Endometrial microvascular endothelial cells (primary cell): ENCODE results near the gene FTL. TPM values are rescaled to one million over a fixed set of nuclear protein-coding genes. Genes with fewer than 3 reads are reported as not detected.

Experiments
- in situ Hi-C: cut with HindIII; loops from 2 replicates; pipeline ENCODE4 v1.10.0; 2017; ENCODE audit warnings: low sequenced_read_pairs, low pct_unique_long_range_greater_than_20kb; ENCODE audit errors: inconsistent ontology term
- total RNA-seq: library from RNA; depleted of rRNA; stranded (reverse); fragments of >200 nt; gene quantifications from one replicate; pipeline ENCODE4 v1.2.3, GENCODE V29; 2015; ENCODE audit errors: inconsistent ontology term

FTL gene
- total RNA-seq, 1 donor from 2014 or later: 3,048 TPM

DNA sequence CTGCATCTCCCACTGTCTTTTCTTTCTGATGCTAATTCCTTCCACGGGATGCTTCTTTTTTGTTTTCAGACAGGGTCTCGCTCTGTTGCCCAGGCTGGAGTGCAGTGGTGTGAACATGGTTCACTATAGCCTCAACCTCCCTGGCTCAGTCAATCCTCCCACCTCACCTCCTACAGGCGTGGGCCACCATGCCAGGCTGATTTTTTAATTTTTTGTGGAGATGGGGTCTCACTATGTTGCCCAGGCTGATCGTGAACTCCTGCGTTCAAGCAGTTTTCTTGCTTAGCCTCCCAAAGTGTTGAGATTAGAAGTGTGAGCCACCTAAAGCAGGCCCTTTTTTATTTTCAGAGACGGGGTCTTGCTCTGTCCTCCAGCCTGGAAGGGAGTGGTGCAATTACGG lies 23.2 kb downstream of the FTL start:
- in situ Hi-C loops: no loop called here

DNA sequence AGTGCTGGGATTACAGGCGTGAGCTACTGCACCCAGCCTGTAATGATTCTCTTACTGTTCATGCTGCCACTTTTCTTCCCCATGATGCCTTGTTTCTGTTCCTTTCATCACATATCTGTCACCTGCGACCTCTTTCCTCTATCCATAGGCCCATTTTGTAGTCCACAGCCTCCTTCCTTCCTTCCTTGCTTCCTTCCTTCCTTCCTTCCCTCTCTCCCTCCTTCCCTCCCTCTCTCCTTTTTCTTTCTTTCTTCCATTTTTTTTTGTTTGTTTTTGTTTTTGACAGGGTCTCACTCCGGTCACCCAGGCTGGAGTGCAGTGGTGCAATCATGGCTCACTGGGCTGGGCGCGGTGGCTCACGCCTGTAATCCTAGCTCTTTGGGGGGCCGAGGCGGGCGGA lies 23.8 kb downstream of the FTL start:
- in situ Hi-C loops: no loop called here

DNA sequence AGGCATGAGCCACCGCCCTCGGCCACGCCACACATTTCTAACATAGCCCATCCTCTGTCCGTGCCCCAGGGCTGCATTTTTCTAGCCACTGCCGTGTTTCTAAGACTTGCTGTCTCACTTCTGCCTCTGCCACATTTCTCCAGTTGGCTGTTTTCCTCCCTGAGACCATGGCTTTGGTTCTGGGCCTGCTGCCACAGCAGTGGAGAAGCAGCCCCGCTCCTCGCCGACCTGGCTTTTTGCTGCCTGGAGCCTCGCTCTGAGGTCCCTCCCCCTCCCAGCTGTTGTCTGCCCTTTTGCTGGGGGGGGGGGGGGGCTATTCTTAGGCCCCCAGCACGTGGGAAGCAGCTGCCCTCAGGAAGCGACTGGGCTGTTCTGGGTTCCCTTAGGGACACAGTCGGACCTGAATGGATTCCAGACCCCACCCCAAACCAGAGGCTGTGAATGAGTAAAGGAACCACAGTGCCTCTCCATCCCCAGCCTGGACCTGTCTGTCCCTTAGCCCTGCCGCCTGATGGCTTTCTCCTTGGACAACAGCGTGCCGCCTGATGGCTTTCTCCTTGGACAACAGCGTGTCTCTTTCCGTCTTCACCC lies 24.7 kb downstream of the FTL start:
- in situ Hi-C loops: loop anchor here (10.0 kb wide), 1 partner anchor 195 kb away; no protein-coding TSS in a partner anchor

DNA sequence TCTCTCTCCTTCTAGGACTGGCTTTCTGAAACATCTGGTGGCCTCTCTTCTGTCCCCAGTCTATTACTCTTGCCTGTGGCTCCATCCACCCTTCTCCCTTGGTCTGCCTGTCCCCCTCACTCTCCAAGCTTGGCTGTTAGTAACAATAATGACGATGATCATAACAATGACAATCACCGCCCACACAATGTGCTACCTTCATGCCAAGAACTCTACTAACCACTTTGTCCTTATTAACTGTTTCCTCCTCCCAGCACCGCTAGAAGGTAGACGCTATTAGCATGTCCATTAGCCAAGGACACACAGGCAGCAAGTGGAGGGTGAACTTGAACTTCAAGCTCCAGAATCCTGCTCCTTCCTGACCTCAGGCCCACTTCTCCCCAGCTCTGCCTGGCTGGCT lies 25.3 kb downstream of the FTL start:
- in situ Hi-C loops: loop anchor here (10.0 kb wide), 1 partner anchor 196 kb away; no protein-coding TSS in a partner anchor

DNA sequence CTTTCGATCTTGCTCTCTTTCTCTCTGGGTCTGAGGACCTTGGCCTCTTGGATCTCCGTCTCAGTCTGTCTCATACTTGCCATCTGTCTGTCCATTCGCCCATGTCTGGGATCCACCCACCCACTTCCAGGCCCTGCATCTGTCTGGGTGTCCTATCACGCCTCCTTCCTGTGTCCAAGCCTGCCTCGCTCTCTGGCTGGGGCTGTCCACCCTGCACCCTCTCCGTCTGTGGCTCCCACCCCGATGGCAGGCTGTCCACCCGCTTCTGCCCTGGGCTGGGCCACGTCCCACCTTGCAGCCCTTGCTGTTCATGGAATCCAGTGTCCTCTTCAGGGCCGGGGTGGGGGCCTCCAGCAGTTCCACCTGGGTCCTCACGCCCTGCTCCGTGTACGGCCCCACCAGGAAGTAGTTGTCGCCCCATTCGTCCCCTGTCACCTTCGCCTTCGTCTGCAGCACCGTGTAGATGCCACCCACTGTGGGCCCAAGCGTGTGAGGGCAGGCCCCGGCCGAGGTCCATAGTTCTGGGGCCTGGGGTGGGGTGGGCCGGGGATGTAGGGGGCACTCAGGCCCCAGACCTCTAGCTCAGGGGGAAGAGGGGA lies 26.0 kb downstream of the FTL start:
- in situ Hi-C loops: loop anchor here (10.0 kb wide), 1 partner anchor 196 kb away; no protein-coding TSS in a partner anchor

GRCh38 chr19:48991873-48992580 lies 26.9 kb downstream of the FTL start:
- in situ Hi-C loops: loop anchor here (10.0 kb wide), 1 partner anchor 197 kb away; no protein-coding TSS in a partner anchor

GRCh38 chr19:48992581-48993174 lies 27.6 kb downstream of the FTL start:
- in situ Hi-C loops: loop anchor here (10.0 kb wide), 1 partner anchor 198 kb away; no protein-coding TSS in a partner anchor

GRCh38 chr19:48993175-48994034 lies 28.3 kb downstream of the FTL start, which contains the start of the genes GYS1 and RUVBL2:
Gene GYS1 (minus strand): TSS chr19:48993309. CDS start chr19:48993112, 197 bp downstream.
Gene RUVBL2 (plus strand): TSS chr19:48993887. CDS start chr19:48993912, 25 bp downstream.
- in situ Hi-C loops: loop anchor here (10.0 kb wide), 1 partner anchor 199 kb away; no protein-coding TSS in a partner anchor

GRCh38 chr19:48994035-48994386 lies 28.9 kb downstream of the FTL start:
- in situ Hi-C loops: loop anchor here (10.0 kb wide), 1 partner anchor 199 kb away; no protein-coding TSS in a partner anchor

DNA sequence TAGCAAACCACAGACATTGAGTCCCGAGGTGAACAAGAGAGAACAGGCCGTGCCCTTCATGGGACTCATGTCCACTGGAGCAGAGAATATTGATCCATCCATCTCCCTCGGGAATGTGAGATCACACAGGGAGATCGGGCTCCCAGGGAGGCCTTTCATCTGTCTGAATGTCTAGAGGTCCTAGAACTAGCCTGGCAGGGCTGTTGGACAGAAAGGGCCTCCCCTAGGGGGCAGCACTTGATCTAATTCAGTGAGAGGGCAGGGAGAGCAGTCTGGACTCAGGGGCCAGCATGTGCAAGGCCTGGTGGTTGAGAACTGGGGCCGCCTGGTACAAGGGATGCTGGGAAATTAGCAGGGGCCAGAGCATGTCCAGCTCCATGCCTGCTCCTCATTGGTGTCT lies 32.9 kb downstream of the FTL start:
- in situ Hi-C loops: loop anchor here (10.0 kb wide), 1 partner anchor 203 kb away; no protein-coding TSS in a partner anchor

- in situ Hi-C loops: loop anchor here (10.0 kb wide), 1 partner anchor 205 kb away; no protein-coding TSS in a partner anchor
Observed at GRCh38 chr19:48999481-49000325, 34.6 kb downstream of the FTL start.

GRCh38 chr19:49004133-49004532 lies 39.0 kb downstream of the FTL start:
- in situ Hi-C loops: no loop called here

GRCh38 chr19:49004964-49005614 lies 40.0 kb downstream of the FTL start:
- in situ Hi-C loops: no loop called here

GRCh38 chr19:49006905-49007304 lies 41.8 kb downstream of the FTL start:
- in situ Hi-C loops: no loop called here

- in situ Hi-C loops: no loop called here
Observed at GRCh38 chr19:49009828-49010227, 44.7 kb downstream of the FTL start.

- in situ Hi-C loops: no loop called here
Observed at GRCh38 chr19:49010453-49010852, 45.3 kb downstream of the FTL start.

GRCh38 chr19:49011194-49011593 lies 46.1 kb downstream of the FTL start:
- in situ Hi-C loops: no loop called here
